HG02678 (cell line): Measurements from ENCODE around the gene CENPP.
A peak's percentile ranks its signal among the peaks of the same experiment; 100 is the strongest.

ENCODE experiments used
- ATAC-seq: cut with Tn5 transposase; IDR thresholded peaks from one replicate; pipeline ENCODE4 v1.9.1; 2021; ENCODE audit warnings: mild to moderate bottlenecking, moderate library complexity; ENCODE audit not compliant: unreplicated experiment

The CENPP gene

GRCh38 chr9:92650839-92651621, 325.3 kb downstream of the CENPP start:
- ATAC-seq: no peak

- no peak for ATAC-seq
These were observed 326.7 kb downstream of the CENPP start for GRCh38 chr9:92652461-92652860.

- ATAC-seq: no peak
These were observed 328.9 kb downstream of the CENPP start for GRCh38 chr9:92654481-92655301.

GRCh38 chr9:92655366-92655765, 329.6 kb downstream of the CENPP start:
- no peak for ATAC-seq

GRCh38 chr9:92655896-92656536, 330.3 kb downstream of the CENPP start:
- ATAC-seq: no peak

GRCh38 chr9:92656537-92656925, 330.8 kb downstream of the CENPP start:
- ATAC-seq: no peak

- no peak for ATAC-seq
These were observed 331.7 kb downstream of the CENPP start for GRCh38 chr9:92657296-92658094.

- no peak for ATAC-seq
These were observed 332.4 kb downstream of the CENPP start for GRCh38 chr9:92658176-92658575.

- ATAC-seq: no peak
These were observed 332.9 kb downstream of the CENPP start for GRCh38 chr9:92658611-92659010.

- no peak for ATAC-seq
These were observed 333.8 kb downstream of the CENPP start for GRCh38 chr9:92659601-92660000.

GRCh38 chr9:92660266-92660665, 334.5 kb downstream of the CENPP start:
- no peak for ATAC-seq

GRCh38 chr9:92661127-92661526, 335.4 kb downstream of the CENPP start:
- no peak for ATAC-seq

GRCh38 chr9:92661743-92662142, 336.0 kb downstream of the CENPP start:
- ATAC-seq: no peak

GRCh38 chr9:92663126-92663525, 337.4 kb downstream of the CENPP start:
- no peak for ATAC-seq

GRCh38 chr9:92663951-92664350, 338.2 kb downstream of the CENPP start:
- ATAC-seq: no peak

- peak; percentile 57 for ATAC-seq
These were observed 338.8 kb downstream of the CENPP start for GRCh38 chr9:92664394-92665152.

- ATAC-seq: no peak
These were observed 340.1 kb downstream of the CENPP start for GRCh38 chr9:92665836-92666235.

GRCh38 chr9:92666236-92666635, 340.5 kb downstream of the CENPP start:
- no peak for ATAC-seq

- no peak for ATAC-seq
These were observed 341.3 kb downstream of the CENPP start for GRCh38 chr9:92666912-92667532.
